ENCODE results near the gene CP.

Gene CP

DNA sequence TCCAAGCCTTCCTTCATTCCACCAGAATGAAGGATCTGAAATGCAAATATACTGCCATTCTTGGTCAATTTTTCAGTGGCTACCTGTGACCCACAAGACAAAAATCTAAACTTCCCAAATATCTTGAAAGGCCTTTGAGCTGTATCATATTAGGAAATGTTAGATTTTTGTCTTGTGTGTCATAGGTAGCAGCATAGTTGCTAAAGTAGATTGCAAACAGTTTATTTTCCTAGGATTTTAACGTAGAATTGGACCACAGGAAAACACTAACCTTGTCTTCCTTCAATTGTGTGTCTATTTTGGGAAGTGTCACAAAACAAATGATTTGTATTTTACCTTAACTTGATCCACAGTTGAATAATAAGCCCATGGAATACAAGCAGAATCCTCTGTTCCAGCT is 42.4 kb downstream of the CP start:
- DNase-seq: peak; percentile 54

DNA sequence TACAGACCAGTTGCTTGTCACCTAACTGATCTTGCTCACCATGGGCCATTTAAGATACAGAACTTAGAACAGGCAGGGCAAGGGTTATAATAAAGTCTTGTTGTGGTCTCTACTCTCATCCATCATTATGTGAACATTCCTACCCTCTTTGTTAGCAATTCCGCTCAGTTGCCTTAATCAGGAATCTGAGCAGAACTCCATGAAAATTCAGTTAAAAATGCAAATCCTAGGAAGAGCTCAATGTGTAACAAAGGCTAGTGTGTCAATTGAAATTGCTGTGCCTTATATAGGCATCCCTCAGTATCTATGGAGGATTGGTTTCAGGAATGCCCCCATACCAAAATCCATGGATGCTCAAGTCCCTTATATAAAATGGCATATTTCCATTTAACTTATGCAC is 44.5 kb downstream of the CP start:
- DNase-seq: no peak

DNA sequence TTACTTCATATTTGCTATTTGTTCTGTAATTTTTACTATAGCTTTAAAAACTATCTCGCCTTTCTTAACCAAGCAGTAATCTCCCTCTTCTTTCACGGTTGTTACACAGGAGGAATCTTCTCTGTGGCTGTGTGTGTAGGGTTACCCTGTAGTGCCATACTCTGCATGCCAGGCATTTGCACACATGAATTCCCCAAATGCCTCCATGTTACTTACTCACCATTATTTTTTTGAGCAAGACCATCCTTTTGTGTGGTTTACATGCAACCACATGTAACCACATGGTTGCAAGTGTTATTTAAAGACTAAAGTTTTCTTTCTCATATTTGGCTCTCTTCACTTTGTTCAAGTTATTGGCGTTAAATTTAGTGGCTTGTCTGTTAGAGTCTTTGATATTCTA is 46.7 kb downstream of the CP start:
- no peak for DNase-seq

DNA sequence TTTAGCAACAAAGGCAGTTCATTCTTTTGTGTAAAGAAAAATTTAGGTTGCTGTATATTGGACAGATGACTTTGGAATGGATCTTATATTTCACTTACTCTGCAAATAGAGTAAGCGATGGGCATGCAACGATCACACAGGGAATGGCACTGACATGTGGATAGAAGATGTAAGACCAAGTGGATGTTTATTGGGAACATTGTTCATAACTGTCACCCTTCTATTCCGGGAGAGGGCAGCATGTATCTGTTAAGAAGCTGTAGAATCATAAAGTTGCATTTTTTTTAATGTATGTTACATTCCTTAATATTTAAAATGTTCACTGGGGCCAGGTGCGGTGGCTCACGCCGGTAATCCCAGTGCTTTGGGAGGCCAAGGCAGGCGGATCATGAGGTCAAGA is 51.0 kb downstream of the CP start:
- no peak for DNase-seq

DNA sequence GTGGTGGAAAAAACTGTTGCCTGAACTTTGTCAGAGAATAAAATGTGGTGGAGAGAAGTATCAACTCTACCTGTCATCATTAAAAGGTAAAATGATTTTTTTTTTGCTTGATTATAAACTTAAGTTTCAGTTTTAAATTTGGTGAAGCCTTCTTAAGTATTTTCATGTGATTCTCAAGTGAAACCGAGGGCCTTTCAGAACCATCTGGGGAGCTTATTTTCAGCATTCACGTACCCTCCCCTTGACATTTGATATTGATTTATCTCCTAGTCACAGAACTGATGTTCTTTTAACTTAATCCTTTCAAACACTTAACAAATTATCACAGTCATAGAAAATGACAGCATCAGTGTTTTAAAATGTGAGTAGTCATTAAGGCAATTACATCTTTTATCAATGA is 53.7 kb downstream of the CP start:
- no peak for DNase-seq

DNA sequence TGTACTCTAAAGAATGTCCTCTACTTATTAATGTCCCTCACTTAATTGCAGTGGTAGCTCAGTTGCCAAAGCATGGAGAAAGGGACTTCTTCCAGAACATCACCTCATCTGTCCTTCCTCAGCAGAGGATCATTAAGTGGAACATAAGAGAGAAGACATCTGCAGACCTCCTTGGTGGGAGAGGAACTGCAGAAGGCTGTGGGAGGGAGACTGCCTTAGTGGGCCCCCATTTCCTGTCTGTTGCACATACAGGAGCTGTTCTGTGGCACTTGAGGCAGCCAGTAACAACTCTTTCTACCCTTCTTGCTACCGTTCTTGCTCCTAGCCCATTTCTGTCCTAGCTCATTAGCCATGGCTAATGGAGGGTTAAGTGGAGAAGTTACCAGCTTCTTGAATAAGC is 58.6 kb downstream of the CP start:
- DNase-seq: no peak

DNA sequence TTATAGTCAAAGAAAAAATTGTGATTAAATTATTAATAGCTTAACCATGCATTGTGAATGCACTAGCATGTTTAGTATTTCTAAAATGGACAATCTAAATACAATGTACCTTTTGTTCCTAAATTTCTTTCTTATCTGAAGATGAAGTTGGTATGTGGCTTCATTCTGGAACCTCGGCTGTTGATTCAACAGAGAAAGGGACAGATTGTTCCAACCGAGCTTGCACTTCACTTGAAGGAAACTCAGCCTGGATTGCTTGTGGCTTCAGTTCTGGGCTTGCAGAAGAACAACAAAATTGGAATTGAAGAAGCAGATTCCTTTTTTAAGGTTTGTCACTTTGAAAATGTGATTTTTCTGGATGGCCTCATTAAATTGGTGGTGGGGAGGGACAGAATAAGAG is 59.6 kb downstream of the CP start:
- DNase-seq: no peak

DNA sequence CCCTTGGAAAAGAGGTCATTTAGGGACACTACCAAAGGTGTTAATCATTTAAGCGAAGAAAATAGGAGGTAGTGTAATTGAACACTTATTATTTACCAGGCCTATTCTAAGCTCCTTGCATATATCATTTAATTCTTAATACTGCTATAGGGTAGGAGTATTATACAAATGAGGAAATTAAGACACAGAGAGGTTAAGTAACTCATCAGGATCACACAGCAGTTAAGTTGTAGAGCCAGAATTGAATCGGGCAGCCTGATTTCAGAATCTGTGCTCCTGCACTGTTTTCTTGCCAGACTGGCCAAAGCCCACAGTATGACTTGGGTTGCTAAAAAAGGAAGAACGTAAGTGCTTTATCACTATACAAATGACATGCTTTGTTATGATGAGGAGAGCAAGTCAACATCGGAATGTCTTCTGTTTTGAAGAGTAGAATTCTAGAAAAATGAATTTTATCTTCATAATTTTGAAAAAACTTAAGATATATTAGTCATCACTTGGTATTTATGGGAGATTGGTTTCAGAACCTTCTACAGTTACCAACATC is 60.8 kb downstream of the CP start:
- DNase-seq: no peak

DNA sequence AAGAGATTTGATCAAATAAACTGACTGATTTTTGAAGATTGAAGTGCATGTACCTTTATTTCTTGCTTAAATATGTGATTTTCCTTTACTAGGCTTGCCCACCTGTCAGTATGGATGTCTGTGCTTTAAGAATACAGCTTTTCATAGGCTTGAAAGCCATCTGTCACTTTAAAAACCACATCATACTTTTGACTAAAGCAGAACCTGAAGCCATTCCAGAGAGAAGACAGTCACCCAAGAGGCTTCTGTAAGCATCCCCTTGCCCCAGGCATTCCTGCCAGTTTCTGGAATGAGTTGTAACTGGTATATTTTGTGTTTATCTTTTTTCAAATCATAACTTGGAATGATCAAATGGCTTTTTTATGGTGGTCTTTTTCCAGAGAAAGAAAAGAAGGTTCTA is 68.2 kb downstream of the CP start:
- DNase-seq: no peak

DNA sequence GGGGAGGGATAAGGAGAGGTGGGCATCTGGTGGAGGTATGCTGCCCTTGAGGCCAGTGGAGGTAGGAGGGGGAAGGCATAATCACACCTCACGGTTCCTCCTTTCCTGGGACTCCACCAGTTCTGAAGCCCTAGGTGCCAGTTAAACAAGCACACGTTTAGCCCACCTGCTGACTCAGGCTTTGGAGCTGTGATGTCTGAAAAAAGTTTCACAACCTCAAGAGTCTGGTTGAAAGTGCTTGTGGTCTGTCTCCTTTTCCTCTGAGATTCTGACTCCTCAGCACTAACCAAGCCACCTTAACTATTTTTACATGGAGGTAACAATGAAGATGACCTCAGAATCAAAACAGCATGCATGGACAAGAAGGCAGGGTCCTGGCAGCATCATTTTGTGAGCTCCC is 69.2 kb downstream of the CP start:
- peak; percentile 8 for DNase-seq

DNA sequence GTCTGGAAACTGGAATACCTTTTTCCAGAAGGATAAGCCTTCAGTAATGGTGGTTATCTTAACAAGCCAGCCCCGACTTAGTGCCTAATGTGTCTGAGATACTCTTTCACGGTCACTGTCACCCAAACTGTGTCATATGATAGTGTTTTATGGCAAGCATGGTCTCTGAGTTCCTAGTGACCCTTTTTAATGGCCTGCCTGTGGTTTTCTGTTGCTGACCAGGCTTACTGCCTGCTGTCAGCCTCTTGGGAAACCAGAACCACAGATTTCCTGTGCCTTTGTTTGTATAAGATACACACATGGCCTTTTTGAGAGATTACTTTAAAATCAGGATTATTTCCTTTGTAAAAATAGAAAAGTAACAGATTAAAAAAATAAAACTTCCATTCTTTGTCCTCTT is 69.8 kb downstream of the CP start:
- no peak for DNase-seq

DNA sequence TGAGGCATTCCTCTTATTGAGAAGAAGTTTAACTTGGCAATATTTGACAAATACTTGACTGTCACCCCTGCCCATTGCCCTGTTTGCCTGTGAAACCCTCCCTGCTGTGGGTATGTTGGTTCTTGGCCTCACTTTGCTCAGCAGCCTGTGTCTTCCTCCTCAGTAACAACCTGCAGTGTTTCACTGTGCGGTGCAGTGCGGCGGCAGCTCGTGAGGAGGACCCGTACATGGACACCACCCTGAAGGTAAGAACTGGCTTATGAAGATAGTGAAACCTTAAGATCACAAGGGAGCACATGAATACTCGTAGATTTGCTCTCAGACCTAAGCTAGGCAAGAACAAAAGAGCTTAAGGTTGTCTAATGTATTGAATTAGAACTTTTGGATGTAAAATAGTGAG is 71.2 kb downstream of the CP start:
- DNase-seq: no peak

DNA sequence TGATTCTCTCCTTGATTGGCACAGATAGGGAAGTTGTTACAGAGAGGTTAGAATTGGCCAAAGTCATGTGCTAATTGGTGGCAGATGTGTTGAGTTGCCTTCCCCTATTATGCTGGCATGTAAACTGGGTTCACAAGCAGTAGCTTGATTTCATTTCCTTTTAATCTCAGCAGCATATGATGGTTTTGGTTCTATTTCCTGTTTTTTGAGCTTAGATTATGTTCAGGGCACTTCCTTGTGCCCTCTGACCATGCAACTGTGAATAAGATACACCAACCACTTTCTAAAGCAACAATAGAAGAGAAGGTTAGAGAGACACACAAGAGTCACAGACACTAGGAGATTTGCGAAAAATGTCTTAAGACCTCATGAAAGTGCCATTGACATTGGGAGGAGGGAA is 75.7 kb downstream of the CP start:
- DNase-seq: no peak

DNA sequence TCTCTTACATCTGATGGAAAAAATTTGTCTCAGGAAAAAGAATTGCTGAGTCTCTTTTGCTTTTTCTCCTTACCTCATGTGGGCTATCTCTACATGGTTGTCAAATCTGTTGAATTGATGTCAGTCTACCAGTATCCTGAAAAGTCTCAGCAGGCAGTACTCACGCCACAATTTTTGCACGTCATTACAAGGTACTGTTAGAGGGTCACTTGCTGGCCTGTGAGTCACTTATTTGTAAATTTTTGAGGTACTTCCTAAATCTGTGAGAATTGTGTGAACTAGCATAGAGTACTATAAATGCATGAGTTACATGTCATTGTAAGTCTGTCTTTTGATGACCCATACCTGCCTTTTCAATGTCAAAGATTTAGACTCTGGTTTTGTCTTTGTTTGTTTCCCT is 76.3 kb downstream of the CP start:
- no peak for DNase-seq

DNA sequence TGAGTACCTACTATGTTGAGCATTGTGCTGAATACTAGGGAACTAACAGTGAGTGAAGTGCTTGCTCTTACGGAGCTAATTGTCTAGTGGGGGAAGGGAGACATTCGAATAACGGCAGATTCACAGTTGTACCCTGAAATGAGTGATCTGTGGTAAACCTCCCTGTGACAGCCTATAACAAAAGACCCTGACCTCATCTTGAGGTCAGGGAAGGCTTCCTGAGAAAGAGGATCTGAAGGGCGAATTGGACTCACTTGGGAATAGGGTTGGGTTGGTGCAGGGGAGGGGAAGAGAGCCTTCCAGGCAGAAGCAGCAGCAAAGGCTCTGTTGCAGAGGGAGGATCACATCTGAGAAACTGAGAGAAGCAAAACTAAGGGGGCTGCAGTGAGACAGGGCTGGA is 78.9 kb downstream of the CP start:
- DNase-seq: no peak

DNA sequence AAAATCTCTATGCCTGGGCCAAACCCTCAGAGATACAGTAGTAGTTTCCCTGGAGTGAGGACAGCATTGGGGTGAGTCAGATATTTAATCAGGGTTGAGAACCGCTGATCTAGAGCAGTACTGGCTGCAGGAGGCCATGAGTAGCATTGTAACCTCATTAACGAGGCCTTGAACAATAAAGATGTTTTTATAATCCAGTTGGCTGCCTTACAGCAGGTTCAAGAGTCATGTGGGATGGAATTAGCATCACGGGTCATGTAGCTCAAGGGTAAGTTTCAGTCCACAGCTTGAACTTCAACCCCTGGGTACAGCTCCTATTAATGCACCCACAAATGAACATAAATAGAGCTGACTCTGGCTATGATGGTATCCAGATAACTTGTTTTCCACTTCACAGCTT is 87.1 kb downstream of the CP start:
- DNase-seq: no peak

DNA sequence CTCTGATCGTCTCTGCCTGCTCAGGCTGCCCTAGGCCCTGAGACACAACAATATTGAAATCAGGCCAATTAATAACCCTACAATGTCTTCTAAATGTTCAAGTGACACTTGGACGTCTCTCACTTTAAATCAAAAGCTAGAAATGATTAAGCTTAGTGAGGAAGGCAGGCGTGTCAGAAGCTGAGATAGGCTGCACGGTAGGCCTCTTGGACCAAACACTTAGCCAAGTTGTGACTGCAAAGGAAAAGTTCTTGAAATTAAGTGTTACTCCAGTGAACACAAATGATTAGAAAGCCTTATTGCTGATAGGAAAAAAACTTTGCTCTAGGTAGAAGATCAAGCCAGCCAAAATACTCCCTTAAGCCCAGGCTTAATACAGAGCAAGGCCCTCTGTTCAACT is 90.0 kb downstream of the CP start:
- no peak for DNase-seq

DNA sequence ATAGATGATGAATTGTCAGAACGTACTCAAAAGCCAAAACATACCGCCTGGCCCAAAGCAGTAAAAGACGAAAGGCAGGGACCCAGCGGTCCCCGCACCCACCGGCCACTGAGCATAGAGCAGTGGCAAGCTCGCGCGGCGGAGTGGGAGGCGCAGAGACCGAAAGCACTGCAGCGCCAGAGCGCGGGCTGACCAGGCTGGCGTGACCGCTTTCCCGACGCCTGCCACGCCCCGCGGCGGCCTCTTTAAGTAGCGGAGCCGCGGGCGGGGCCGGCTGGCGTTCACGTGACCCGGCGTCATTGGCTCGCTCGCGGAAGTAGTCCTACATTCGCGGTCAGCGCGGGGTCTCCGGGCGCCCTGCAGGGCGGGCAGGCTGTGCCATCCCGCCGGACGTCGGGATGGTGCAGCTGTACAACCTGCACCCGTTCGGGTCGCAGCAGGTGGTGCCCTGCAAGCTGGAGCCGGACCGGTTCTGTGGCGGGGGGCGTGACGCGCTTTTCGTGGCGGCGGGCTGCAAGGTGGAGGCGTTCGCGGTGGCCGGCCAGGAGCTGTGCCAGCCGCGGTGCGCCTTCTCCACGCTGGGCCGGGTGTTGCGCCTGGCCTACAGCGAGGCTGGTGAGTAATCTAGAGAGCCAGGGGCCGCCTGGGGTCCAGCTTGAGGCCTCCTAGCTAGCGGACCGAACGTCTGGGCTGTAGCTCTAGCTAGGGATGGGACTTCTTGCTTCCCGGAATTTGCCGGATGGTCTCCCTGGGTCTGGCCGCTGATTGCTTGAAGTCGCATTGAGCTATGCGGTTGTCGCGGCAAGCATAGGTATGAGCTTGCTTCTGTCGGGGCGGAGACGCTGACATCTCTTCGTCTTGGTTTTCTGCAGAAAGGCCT is 92.1 kb downstream of the CP start, which contains the start of gene HPS3:
TSS of gene HPS3 (plus strand) at position 313 of the 880 bp plus-strand sequence. CDS start at position 399, 86 bp downstream.
- DNase-seq: peak; percentile 85

DNA sequence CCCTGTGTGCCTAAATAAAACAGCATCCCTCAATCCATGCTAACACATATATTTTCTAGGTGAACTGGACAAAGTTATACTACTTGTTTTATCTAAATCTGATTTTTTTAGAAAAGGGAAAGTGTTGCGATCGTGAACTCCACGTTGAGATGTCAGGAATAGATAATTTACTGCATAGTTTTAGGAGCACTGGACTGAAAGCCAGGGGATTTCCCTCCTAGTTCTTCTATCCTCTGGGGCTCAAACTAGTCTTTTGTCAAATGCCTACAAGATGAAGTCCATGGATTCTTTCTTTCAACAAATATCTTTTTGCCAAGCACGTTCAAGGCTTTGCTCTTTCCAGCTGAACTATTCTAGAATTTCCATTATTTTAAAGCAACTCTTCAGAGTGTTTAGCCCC is 92.8 kb downstream of the CP start:
- no peak for DNase-seq

DNA sequence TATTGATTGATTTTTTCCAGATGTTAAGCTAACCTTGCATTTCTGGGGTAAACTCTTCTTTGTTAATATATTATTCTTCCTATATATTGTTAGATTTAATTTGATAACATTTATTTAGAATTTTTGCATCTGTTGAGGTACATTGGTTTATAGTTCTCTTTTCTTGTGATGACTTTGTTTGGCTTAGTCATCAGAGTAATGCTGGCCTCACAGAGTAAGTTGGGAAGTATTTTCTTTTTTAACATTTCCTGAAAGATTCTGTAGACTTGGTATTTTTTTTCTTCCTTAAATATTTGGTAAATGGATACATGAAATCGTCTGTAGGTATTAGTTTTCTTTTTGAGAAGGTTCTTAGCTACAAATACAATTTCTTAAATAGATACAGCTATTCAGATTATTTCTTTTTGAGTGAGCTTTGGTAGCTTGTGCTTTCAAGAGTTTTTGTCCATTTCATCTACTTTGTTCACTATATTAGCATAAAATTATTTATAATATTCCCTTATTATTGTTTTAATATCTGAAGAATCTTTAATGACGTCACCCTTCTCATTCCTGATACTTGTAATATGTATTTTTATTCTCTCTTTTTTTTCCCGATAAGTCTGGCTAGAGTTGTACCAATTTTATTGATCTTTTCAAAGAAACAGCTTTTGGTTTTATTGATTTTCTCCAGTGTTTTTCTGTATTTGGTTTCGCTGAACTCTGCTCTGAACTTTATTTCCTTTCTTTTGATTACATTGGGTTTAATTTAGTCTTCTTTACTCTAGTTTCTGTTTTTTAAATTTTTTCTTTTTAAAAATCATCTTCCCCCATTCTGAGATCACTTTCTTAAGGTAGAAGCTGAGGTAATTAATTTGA is 98.7 kb downstream of the CP start:
- DNase-seq: no peak

All from NCI-H226 (cell line).